ENCODE results near the gene C1QTNF9. TPM values are rescaled to one million over a fixed set of nuclear protein-coding genes. Genes with fewer than 3 reads are reported as not detected.
A peak's percentile ranks its signal among the peaks of the same experiment; 100 is the strongest.

C1QTNF9 gene
- total RNA-seq, 6 experiments from 2014 or later = 0.11 to 0.21 (median 0.17) TPM; not detected in 2

DNA sequence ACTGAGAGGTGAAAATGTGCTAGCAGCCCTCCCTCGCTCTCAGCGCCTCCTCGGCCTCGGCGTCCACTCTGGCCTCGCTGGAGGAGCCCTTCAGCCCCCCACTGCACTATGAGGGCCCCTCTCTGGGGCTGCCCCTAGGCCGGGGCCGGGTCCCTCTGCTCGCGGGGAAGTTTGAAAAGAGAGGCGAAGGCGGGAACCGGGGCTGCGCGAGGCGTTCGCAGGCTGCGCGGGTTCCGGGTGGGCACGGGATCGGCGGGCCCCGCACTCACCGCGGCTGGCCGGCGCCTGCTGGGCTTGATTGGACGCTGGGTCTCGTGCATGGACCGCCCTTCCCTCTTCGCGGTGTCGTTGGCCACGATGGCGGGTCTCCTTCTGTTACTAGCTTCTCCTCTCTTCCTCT, 29.3 kb downstream of the C1QTNF9 start:
- no peaks in the 10 kb centered on the region for H3K4me1 ChIP-seq
- TF ChIP-seq, protein P1, sequence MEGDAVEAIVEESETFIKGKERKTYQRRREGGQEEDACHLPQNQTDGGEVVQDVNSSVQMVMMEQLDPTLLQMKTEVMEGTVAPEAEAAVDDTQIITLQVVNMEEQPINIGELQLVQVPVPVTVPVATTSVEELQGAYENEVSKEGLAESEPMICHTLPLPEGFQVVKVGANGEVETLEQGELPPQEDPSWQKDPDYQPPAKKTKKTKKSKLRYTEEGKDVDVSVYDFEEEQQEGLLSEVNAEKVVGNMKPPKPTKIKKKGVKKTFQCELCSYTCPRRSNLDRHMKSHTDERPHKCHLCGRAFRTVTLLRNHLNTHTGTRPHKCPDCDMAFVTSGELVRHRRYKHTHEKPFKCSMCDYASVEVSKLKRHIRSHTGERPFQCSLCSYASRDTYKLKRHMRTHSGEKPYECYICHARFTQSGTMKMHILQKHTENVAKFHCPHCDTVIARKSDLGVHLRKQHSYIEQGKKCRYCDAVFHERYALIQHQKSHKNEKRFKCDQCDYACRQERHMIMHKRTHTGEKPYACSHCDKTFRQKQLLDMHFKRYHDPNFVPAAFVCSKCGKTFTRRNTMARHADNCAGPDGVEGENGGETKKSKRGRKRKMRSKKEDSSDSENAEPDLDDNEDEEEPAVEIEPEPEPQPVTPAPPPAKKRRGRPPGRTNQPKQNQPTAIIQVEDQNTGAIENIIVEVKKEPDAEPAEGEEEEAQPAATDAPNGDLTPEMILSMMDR (IDR thresholded peaks at IDR 0.05) = no peak
- no peak for TF ChIP-seq POLR2A (IDR thresholded peaks at IDR 0.05)
- H3K4me3 ChIP-seq = no peak overlapping the region
- no peaks in the 10 kb centered on the region for H3K9me3 ChIP-seq
- no peak overlapping the region for H3K27ac ChIP-seq
- intact Hi-C loops (cut with DNase I) = no loop called here
- ATAC-seq (peak in 1 of 4 donors; percentile 35), DNase-seq (no peak)
- no peaks in the 10 kb centered on the region for H3K27me3 ChIP-seq
- no peaks in the 10 kb centered on the region for H3K36me3 ChIP-seq
- WGBS (ENCODE audit: insufficient coverage, low coverage, low lambda C conversion rate, missing lambda C conversion rate) = 92% methylated on average over 12 of the region's 36 CpGs

DNA sequence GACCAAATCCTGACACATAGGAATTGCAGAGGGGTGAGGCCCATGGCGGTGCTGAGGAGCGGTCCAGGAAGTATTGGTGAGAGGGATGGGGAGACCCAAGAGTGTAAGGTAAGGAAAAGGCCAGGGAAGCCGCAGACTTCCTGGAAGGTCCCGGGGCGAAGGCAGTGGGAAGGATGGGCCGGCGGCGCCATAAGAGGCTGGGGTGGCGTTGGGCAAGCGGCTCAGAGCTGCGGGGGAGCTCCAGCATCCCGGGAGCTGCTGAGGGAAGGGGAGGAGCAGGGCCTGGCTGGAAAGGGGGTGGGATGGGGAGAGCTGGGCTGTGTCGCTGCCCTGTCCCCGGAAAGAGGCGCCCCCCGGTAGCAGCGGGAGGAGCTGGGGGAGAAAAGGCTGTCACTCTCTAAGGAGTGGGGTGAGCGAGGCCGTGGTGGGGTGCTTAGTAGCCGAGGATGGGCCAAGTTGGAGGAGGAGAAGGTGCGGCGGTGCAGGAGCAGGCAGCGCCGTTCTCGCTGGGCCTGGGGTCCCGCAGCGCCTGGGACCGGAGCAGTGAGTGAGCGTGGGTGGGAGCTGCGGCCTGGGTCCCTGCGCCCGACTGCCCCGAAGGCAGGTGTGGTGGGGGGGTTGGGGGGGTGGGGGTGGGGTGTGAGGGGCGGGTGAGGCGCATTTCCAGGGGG, 30.7 kb downstream of the C1QTNF9 start:
- ATAC-seq (peak in 1 of 4 donors; percentile 18), DNase-seq (no peak)
- 75% methylated on average over 14 of the region's 35 CpGs for WGBS (ENCODE audit: insufficient coverage, low coverage, low lambda C conversion rate, missing lambda C conversion rate)
- Histone ChIP-seq H3K36me3 (no peaks in the 10 kb centered on the region), H3K27ac (no peak overlapping the region), H3K9me3 (no peaks in the 10 kb centered on the region), H3K27me3 (no peaks in the 10 kb centered on the region), H3K4me1 (no peaks in the 10 kb centered on the region), H3K4me3 (no peak overlapping the region)
- intact Hi-C loops (cut with DNase I) = no loop called here
- TF ChIP-seq, protein P1 (IDR thresholded peaks at IDR 0.05) = no peak
- no peak for TF ChIP-seq POLR2A (IDR thresholded peaks at IDR 0.05)

DNA sequence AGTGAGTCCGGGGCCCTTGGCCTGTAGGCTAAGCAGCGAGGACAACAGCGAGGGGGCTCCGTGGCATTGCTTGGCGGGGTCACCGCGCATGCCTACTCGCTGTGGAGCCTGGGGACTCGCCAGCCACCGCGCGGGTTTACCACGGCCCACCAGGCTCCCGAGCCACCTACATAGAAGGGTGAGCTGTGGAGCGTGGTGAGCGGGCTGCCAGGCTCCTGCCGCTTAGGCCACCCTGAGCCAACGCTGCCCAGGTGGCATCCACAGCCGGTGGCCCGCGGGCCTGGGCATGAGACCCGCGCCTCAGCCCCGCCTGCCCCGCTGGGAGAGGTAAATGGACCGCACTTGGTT, 31.2 kb downstream of the C1QTNF9 start:
- H3K27me3 ChIP-seq = no peaks in the 10 kb centered on the region
- TF ChIP-seq POLR2A (IDR thresholded peaks at IDR 0.05) = no peak
- TF ChIP-seq, protein P1 (IDR thresholded peaks at IDR 0.05) = no peak
- 80% methylated on average over 4 of the region's 26 CpGs for WGBS (ENCODE audit: insufficient coverage, low coverage, low lambda C conversion rate, missing lambda C conversion rate)
- no peaks in the 10 kb centered on the region for H3K36me3 ChIP-seq
- no peaks in the 10 kb centered on the region for H3K9me3 ChIP-seq
- H3K4me3 ChIP-seq = no peak overlapping the region
- DNase-seq (no peak), ATAC-seq (peak in 1 of 4 donors; percentile 39)
- no peaks in the 10 kb centered on the region for H3K4me1 ChIP-seq
- intact Hi-C loops (cut with DNase I) = no loop called here
- H3K27ac ChIP-seq = no peak overlapping the region

DNA sequence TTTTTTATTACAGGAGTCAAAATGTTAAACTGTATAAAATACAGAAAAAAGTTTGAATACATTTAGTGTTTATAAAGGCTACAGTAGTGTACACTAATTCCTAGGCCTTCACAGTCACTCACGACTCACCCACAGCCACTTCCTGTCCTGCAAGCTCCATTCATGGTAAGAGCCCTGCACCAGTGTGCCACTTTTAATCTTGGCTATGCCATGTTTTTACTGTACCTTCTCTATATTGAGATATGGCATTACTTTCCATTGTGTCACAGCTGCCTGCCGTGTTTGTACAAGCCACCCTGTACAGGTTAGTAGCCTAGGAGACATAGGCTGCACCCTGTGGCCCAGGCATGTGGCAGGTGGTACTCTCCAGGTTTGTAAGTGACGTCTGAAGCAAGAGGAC, 32.1 kb downstream of the C1QTNF9 start:
- ATAC-seq (no peak), DNase-seq (no peak)
- no peak overlapping the region for H3K4me3 ChIP-seq
- 63% methylated on average over 3 of the region's 3 CpGs for WGBS (ENCODE audit: insufficient coverage, low coverage, low lambda C conversion rate, missing lambda C conversion rate)
- H3K27ac ChIP-seq = no peak overlapping the region
- no peaks in the 10 kb centered on the region for H3K4me1 ChIP-seq
- no peaks in the 10 kb centered on the region for H3K27me3 ChIP-seq
- TF ChIP-seq, protein P1 (IDR thresholded peaks at IDR 0.05) = no peak
- no peak for TF ChIP-seq POLR2A (IDR thresholded peaks at IDR 0.05)
- intact Hi-C loops (cut with DNase I) = no loop called here
- no peaks in the 10 kb centered on the region for H3K36me3 ChIP-seq
- H3K9me3 ChIP-seq = no peaks in the 10 kb centered on the region

Measured in right lobe of liver (tissue), 6 donors.